Activated CD8-positive, alpha-beta memory T cell treated with anti-CD3 and anti-CD28 coated beads, Interleukin-2, amount 50 U/mL, for 24 hours (primary cell): ENCODE measurements around the gene KAZN.

Experiments used
- DNase-seq: peaks from one replicate; pipeline ENCODE4 v3.0.0-alpha.2; 2020; ENCODE audit errors: extremely low read depth

Gene KAZN

GRCh38 chr1:14932034-14932638 lies 333.7 kb downstream of the KAZN start:
- no peak for DNase-seq

DNA sequence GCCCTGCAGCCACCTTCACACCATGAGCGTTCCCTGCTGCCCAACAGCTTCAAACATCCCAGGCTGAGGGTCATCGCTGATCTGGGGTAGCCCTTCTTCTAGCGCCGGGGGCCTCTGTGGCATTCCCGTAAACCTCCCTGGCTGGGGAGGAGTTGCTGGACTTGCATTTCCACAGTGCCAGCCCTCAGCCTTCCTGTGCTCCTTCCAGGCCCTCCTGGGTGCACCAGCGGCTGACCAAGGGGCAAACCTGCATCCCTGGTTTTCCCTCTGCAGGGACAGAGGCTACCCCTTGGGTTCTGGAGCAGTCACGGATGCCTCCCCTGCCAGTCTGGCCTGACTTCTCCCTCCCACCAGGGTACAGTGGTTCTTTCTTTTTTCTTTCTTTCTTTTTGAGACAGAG lies 336.4 kb downstream of the KAZN start:
- no peak for DNase-seq

DNA sequence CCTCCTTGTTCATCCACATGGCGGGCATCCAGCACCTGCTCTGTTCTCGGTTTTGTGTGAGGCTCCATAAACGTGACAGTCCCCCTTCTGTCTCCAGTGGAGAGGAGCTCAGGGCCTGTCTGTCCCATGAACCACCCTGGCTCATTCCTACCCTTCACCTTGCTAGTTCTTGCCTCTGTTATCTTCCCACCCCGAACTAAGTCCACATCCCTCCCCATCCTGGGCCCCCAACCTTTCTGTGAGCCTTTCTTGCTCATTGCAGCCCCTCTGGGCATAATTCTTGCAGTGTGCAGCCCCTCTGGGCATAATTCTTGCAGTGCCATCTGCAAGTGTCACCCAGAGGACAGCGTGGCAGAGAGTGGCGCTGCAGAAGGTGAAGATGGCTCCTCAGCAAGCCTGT lies 338.3 kb downstream of the KAZN start:
- no peak for DNase-seq

DNA sequence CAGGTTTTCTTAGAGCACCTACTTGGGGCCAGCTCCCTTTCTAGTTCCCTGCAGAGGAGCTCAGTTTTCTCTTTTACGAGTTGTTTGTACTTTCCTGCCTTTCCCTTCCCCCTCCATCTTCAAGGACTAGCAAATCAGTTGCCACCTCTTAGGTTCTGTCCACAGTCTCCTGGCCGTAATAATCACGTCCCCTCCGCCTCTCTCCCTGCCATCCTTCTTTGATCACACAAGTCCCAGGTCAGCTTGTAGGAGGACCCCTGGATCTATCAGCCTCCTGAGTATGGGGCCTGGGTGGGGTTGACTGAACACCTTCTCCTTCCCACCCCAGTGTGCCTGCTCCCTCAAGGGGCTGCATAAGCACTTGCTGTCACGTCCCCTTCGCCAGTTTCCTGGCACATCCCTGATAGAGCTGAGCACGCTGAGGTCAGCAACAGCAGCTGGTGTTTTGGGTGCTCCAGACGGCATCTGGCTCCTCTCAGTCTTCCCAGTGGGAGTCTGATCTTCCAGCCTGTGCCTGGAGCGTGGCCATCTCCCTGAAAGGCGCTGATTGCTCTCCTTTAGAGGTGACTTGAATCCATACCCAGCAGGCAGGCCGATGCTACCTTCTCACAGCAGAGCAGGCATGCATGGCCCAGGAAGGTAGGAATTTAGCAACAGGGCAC lies 338.9 kb downstream of the KAZN start:
- DNase-seq: no peak

DNA sequence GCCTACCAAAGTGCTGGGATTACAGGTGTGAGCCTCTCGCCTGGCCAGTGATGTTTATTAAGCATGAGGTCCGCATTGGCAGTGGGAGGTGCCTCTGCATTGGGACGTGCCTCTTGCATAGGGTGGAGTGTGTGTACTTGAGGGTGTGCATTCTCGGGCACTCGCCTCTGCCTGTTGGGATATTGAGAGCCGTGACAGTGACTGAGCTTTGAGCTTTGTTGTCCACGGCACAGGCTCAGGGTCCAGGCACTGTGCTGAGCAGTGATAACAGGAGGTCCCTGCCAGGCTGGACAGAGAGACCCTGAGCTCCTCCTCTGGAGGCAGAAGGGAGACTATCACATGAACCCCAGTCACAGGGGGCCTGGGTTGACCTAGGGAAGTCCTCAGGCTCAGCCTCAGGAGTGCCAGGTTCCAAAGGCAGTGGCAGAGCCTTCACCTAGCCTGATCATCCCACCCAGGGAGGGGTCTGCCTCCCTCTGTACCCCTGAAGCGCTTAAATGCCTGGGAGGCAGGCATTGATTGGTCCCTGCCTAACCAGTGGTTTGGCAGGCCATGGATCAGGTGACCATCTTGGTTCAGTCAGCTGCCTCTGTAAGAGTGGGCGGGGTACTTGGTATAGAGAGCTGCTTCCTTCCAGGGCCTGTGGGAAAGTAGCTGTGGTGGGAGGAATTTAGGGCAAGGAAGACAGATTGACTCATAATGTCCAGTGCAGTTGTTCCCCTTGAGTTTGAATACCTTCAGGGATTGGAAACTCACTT lies 341.2 kb downstream of the KAZN start:
- DNase-seq: no peak

GRCh38 chr1:14940285-14940870 lies 341.9 kb downstream of the KAZN start:
- no peak for DNase-seq

DNA sequence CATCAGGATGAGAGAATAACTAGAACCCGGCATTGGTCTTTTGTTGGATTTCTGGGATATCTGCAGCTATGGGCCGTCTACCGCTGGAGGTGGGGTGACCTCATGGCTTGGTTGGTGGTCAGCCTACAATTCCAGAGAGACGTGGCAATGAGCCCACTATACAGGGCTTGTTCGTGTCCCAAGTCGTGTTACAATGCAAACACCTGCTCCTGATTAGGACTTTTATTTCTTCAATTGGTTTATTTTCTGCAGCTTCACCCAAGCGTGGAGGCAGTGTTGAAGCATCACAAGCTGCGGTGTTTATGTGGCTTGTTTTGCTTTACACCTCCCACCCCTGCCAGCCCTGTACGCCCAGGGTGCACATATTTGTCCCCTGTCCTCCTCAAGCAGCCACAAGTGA lies 343.4 kb downstream of the KAZN start:
- DNase-seq: no peak

GRCh38 chr1:14944471-14944985 lies 346.0 kb downstream of the KAZN start:
- no peak for DNase-seq

- no peak for DNase-seq
These were observed 346.9 kb downstream of the KAZN start for GRCh38 chr1:14945132-14946010.

DNA sequence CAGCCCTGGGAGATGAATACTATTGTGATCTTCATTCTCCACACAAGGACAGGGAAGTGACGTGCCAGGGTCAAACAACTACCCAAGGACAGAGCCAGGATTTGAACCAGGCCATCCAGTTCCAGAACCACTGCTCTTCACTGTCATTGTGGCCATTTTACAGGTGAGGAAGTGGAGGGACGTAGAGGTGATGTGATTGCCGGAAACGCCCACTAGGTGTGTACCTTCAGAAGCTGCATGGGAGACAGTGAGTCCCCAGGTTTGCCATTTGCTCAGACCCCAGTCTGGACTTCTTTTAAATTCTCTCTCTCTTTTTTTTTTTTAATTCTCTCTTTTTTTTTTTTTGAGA lies 347.5 kb downstream of the KAZN start:
- DNase-seq: no peak

GRCh38 chr1:14946684-14947238 lies 348.3 kb downstream of the KAZN start:
- DNase-seq: no peak

DNA sequence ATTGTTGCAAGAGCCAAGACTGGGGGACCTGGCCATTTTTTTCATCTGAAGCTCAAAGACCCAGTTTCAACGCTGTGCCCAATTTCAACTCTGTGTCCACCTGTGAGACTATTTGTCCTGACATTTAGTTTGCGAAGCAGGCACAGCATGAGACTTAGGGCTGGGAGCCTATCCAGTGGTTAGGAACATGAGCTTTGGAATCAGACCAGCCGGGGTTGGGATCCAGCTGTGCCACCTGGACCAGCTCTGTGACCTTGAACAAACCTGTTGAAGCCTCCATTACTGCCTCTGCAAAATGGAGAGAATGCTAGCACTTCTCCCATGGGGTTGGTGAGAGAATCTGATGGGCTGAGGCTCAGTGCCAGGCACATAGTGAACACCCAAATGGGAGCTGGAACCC lies 348.9 kb downstream of the KAZN start:
- no peak for DNase-seq

DNA sequence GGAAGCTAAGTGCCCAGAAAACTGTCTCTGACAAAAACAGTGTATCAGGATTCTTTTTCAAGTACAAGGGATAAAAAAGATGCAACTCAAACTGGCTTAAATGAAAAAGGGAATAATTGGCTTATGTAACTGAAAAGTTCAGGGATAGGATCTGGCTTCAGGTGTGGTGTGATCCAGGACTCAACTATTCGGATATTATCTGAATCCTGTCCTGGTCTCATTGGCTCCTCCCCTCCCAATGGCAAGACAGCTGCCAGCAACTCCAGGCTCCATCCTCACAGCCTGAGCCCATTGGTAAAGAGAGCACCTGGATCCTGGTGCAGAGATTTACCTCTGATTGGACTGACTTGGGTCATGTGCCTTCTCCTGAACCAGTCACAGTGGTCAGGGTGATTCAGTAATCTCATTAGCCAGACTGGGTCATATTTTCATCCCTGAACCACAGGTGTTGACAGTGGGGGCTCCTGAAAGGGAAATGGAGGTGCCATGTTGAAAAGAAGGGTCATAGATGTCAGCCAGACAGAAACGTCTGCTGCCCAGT lies 349.7 kb downstream of the KAZN start:
- DNase-seq: no peak

GRCh38 chr1:14949270-14949835 lies 350.9 kb downstream of the KAZN start:
- no peak for DNase-seq

GRCh38 chr1:14949836-14950713 lies 351.6 kb downstream of the KAZN start:
- no peak for DNase-seq

DNA sequence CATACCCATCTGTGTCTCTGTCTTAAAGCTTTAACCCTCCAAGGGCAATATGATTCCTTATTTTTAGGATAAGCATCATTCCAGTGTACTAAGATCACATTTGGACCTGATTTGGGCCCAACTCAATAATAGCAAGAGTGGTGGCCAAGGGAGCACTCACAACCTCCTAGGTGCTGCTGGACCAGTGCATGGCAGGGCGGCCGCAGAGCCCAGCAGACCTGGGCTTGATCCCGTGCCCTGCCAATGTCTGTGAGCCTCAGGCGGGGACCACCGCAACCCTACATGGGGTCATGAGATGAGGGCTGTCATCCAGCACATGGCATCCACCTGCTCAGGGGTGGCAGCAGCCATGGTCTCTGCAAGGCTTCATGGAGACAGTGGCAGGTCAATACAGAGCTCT lies 353.3 kb downstream of the KAZN start:
- no peak for DNase-seq

- DNase-seq: no peak
These were observed 354.3 kb downstream of the KAZN start for GRCh38 chr1:14952626-14953314.

DNA sequence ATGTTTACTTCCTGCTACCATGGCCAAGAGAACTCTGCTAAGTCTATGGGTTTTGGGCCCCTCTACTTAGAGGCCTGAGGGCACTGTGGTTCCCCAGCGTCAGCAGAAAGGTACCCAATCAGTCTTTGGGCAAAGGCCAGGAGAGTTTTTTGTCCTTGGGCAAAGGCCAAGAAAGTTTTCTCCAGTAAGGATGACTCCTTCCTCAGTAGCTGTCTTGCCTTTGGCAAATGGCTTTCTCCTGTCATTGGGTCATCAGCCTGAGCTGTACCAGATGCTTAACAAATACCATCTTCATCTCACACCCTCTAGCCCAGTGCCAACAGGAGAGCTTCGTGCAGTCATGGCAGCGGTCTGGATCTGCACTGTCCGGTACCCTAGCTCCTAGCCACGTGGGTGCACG lies 355.7 kb downstream of the KAZN start:
- no peak for DNase-seq

DNA sequence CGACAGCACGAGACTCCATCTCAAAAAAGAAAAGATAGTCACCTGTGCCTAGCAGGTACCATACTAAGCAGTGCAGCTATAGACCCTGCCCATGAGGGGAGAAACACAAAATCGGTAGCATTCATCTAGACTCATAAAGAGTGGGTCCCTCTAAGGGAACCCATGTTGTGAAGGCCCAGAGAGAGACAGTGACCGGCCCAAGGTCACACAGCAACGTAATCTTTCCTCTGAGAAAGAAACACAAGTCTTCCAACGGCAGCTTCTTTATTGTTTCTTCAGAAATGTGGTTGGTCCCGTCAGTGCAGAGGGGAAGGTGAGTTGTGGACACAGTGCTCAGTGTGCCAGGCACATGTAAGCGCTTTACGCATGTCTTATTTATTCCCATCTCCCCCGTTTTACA lies 356.4 kb downstream of the KAZN start:
- DNase-seq: no peak
